ENCODE measurements around the gene SND1.

- TF ChIP-seq PATZ1 (CRISPR knock-in tag; IDR thresholded peaks at IDR 0.05; ENCODE audit: borderline replicate concordance) (no peak), TOX (CRISPR knock-in tag; IDR thresholded peaks at IDR 0.05; ENCODE audit: borderline replicate concordance) (no peak), CSDC2 (CRISPR knock-in tag; IDR thresholded peaks at IDR 0.05) (no peak), GLIS3 (CRISPR knock-in tag; IDR thresholded peaks at IDR 0.05) (no peak)
Measured at GRCh38 chr7:128017460-128017859, 365.5 kb downstream of the SND1 start.
